T47D (cell line): ENCODE data around the gene TMEM175.
A peak's percentile ranks its signal among the peaks of the same experiment; 100 is the strongest.

Experiments used
- DNase-seq, 2 experiments: peaks; one replicate each; pipeline versions ENCODE4 v3.0.0 to v3.0.0-alpha.2; 2011 to 2012; ENCODE audit warnings: low read depth in 1 of 2, low spot score in 1 of 2
- JUND ChIP-seq: IDR thresholded peaks from 2 replicates; pipeline ENCODE4 v1.6.1; 2012; ENCODE audit warnings: low read depth
- in situ Hi-C: cut with HindIII; loops from 2 replicates; pipeline ENCODE4 v1.10.0; 2016; ENCODE audit warnings: low sequenced_read_pairs, low pct_unique_long_range_greater_than_20kb

The TMEM175 gene

DNA sequence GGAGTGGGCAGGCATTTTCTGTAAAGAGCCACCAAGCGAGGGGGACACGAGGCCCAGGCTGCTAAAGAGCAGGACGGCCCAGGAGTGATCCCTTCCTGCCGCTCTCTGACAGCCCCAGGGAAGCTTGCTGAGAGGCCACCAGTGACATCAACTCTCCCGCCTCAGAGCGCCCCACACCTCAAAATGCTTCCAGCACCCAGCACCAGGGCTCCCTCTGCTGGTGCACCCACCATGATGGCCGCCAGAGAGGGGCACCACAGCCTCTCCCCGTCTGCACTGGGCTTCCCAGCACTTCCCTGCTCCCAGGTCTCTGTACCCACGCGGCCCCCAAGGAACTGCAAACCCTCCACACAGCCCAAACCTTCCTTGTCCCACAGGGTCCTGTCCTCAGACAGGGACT is 40.5 kb upstream of the TMEM175 start:
- DNase-seq: peak in 1 of 2 experiments; percentile 23
- TF ChIP-seq JUND: no peak
- in situ Hi-C loops: no loop called here

DNA sequence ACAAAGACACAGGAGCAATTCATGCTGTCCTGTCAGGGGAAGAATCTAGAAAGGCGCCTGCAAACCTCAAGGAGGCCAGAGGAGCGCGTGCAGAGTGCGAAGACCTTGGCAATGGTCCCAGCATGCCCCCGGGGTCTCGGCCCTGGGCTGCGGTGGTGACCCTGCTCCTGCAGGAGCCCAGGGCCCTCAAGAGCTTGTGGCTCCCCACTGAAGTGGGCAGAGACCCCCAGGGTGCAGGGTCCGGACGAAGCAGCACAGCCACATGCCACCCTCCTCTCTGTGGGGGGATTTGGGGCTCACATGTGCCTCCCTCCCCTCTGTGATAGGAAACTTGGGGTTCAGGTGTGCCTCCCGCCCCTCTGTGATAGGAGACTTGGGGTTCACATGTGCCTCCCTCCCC is 39.5 kb upstream of the TMEM175 start:
- DNase-seq: no peak
- in situ Hi-C loops: no loop called here
- no peak for TF ChIP-seq JUND

DNA sequence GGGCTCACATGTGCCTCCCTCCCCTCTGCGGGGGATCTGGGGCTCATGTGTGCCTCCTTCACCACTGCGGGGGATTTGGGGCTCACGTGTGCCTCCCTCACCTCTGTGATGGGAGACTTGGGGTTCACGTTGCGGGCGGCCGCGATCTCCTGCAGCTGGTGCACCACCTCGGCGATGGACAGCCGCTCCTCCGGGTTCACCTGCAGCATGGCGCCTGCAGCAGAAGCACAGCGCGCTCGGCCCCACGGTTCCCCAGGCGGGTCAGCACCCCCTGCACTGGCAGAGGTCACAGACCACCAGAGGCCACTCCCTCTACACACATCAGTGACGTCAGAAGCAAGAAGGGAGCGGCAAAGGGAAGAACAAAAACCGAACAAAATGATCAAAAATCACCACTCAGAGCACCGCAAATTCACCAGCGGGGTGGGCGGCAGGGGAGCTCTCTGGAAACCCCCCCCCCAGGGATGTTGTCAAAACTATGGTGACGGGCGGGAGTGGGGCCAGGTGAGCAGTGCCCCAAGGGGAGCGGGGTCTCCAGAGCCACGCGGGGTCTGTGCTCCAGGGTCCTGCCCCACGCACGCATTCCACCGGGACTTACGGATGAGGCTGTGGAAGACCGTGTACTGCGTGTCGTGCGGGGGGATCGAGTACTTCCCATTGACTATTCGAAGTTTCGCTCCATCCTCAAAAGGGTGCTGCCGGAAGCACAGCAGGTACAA is 38.8 kb upstream of the TMEM175 start:
- DNase-seq: no peak
- TF ChIP-seq JUND: no peak
- in situ Hi-C loops: no loop called here

DNA sequence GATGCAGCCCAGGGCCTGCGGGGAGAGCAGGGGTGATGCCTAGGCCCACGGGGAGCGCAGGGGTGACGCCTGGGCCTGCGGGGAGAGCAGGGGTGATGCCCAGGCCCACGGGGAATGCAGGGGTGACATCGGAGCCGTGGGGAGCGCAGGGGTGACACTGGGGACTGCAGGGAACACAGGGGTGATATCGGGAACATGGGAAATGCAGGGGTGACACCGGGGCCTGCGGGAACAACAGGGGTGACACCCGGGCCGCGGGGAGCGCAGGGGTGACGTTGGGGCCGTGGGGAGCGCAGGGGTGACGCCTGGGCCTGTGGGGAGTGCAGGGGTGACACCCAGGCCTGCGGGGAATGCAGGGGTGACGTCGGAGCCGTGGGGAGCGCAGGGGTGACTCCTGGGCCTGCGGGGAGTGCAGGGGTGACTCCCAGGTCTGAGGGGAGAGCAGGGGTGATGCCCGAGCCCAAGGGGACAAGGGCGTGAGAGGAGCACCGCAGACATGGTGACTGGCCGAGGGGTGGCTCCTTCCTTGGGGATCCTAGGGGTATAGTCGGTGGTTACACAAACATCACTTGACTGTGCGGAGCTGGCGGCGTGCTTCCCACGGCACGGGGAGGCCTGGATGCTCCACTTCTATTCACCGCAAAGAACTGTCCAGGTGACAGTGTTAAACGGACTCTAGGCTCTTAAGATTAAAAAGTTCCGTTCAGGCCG is 38.1 kb upstream of the TMEM175 start:
- in situ Hi-C loops: no loop called here
- no peak for TF ChIP-seq JUND
- no peak for DNase-seq

DNA sequence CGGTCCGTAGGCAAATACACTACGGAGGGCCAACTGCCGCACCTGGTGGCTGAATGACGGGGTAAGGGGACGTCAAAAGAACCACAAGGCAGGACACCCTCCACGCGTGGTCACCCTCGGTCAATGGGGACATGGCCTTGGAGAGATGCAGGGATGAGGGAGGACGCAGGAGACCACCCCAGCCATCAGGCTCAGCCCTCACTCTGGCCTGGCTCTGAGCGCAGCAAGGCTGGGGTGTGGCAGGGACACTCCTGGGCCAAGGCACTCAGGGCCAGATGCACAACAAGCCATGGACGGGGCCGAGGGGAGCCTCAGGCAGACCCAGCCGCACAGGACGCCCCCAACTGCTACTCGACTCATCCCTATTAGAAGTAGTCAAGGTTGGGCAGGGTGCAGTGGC is 36.7 kb upstream of the TMEM175 start:
- no peak for TF ChIP-seq JUND
- in situ Hi-C loops: no loop called here

GRCh38 chr4:896216-896615 is 36.0 kb upstream of the TMEM175 start:
- DNase-seq: no peak
- TF ChIP-seq JUND: no peak
- in situ Hi-C loops: no loop called here

More for the DNA sequence above, 36.7 kb upstream of the TMEM175 start:
- DNase-seq: no peak

GRCh38 chr4:896630-897029 is 35.6 kb upstream of the TMEM175 start:
- in situ Hi-C loops: no loop called here
- TF ChIP-seq JUND: no peak
- no peak for DNase-seq

DNA sequence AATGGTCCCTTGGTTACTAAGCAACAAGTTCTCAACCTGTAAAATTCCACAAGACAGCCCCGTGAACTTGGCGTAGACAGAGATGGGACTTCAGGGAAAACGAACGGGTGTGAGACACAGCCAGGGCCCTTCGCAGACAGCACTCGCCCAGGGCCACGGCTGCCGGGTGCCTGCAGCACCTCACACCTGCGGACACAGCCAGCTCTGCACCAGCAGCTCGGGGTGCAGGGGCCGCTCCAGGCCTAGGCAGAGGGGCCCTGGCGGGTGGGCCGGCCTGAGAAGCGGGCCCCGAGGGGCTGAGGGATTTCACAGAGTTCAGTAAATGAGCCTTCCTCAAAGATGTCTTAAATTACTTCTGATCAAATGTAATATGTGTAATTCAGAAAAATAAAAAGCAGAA is 34.1 kb upstream of the TMEM175 start:
- in situ Hi-C loops: no loop called here
- no peak for DNase-seq
- no peak for TF ChIP-seq JUND

- TF ChIP-seq JUND: no peak
- DNase-seq: no peak
- in situ Hi-C loops: no loop called here
Observed at GRCh38 chr4:898869-899555, 33.2 kb upstream of the TMEM175 start.

DNA sequence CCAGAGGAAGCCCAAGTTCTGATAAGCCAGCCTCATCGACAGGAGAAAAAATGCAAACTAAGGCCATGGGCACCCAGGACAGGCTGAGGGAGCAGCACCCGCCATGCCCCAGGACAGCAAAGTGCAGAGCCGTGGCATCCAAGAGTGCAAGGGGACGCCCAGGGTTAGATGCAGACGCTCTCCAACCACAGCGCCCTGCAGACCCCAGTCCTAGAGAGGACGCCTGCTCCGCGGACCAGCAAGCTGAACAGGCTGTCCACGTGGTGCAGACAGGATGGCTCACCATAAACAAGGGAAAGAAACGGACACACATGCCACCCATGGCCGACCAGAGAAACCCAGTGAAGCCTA is 32.7 kb upstream of the TMEM175 start:
- no peak for DNase-seq
- no peak for TF ChIP-seq JUND
- in situ Hi-C loops: no loop called here

DNA sequence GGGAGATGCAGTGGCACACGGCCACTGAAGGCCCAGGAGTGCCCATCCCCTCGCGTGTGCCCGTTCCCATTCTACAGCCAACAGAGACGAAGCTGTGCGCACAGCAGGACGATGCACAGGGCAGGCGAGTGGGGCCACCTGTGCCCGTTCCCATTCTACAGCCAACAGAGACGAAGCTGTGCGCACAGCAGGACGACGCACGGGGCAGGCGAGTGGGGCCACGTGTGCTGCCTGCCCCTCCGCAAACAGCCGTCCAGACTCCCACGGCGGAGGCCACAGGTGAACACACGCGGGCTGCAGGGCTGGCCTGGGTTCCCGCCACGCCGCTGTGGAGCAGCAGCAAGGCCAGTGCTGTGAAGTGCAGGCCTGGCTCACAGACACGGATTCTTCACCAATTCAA is 32.2 kb upstream of the TMEM175 start:
- no peak for TF ChIP-seq JUND
- in situ Hi-C loops: no loop called here
- DNase-seq: no peak

- no peak for TF ChIP-seq JUND
- in situ Hi-C loops: no loop called here
Observed at GRCh38 chr4:900721-901120, 31.5 kb upstream of the TMEM175 start.

GRCh38 chr4:901192-901910 is 30.9 kb upstream of the TMEM175 start:
- in situ Hi-C loops: no loop called here
- DNase-seq: no peak
- no peak for TF ChIP-seq JUND

More at GRCh38 chr4:900721-901120, 31.5 kb upstream of the TMEM175 start:
- DNase-seq: no peak
